GM19023 (cell line): ENCODE data around the gene NXNL1.
A peak's percentile ranks its signal among the peaks of the same experiment; 100 is the strongest.

ENCODE experiments used
- ATAC-seq: cut with Tn5 transposase; IDR thresholded peaks from one replicate; pipeline ENCODE4 v1.9.1; 2021; ENCODE audit warnings: mild to moderate bottlenecking, moderate library complexity; ENCODE audit not compliant: unreplicated experiment

The NXNL1 gene

GRCh38 chr19:17421942-17422341 lies 38.8 kb downstream of the NXNL1 start:
- no peak for ATAC-seq

- ATAC-seq: no peak
Measured at GRCh38 chr19:17420475-17420924, 40.2 kb downstream of the NXNL1 start.

DNA sequence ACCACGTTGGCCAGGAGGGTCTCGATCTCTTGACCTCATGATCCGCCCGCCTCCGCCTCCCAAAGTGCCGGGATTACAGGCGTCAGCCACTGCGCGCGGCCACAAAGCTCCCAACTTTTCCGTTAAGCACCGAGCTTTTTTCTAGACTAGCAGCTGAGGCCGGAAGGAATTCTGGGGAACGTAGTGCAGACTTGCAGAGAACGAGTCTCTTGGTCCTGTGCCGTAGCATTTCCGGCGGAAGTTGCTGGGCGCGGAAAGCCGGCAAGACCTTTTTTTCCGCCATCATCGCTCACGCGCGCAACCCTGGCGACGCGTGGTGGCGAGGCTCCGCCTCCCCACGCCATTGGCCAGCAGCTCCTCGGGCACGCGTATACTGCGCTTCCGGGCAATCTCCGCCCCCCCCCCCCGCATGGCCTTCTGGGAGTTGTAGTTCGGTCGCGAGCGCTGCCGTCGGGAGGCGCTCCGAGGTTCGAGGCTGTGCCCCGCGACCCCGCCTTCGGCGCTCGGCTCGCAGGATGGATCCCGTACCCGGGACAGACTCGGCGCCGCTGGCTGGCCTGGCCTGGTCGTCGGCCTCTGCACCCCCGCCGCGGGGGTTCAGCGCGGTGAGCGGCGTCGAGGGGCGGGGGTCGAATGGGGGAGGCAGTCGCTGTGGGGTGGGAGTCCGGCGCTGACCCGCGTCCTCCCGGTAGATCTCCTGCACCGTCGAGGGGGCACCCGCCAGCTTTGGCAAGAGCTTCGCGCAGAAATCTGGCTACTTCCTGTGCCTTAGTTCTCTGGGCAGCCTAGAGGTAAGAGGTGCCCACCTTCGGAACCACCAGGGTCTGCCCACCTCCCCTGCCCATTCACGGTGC lies 40.9 kb downstream of the NXNL1 start, which contains the start of gene MVB12A:
Gene MVB12A, plus strand, starts transcription at position 427 of the 854 bp plus-strand sequence. Its CDS starts 89 bp downstream, at position 516.
- ATAC-seq: peak; percentile 90

GRCh38 chr19:17419154-17419620 lies 41.5 kb downstream of the NXNL1 start:
- ATAC-seq: no peak

DNA sequence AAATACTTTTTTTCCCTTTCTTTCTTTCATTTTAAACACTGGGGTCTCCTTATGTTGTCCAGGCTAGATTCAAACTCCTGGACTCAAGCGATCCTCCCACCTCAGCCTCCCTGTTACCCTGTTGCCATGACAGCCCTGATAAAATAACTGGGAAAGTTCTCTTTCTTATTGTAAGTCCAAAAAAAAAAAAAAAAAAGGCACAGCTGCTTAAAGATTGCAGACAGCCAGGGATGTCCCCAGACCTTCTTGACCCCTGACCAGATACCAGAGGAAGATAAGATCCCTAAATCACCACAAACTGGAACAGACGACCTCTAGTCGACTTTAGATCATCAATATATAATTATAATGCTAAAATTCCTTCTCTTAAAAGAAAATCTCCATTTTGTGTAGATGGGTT lies 42.0 kb downstream of the NXNL1 start:
- no peak for ATAC-seq

GRCh38 chr19:17415121-17415520 lies 45.6 kb downstream of the NXNL1 start:
- ATAC-seq: no peak

- ATAC-seq: no peak
Measured at GRCh38 chr19:17414097-17414496, 46.6 kb downstream of the NXNL1 start.

- ATAC-seq: no peak
Measured at GRCh38 chr19:17411801-17412200, 48.9 kb downstream of the NXNL1 start.

- ATAC-seq: no peak
Measured at GRCh38 chr19:17409990-17410389, 50.7 kb downstream of the NXNL1 start.

GRCh38 chr19:17406887-17407196 lies 53.9 kb downstream of the NXNL1 start:
- ATAC-seq: no peak

- ATAC-seq: no peak
Measured at GRCh38 chr19:17406046-17406886, 54.5 kb downstream of the NXNL1 start.
